SU-DHL-6 (cell line): ENCODE measurements around the gene SNX25.

Experiments
- H2AFZ ChIP-seq: fragments of 200-600 bp; sonication (generic); 2 replicates; pipeline ENCODE4 v1.6.1; 2014; ENCODE audit warnings: low read depth, mild to moderate bottlenecking, moderate library complexity, mixed read lengths, antibody characterized with exemption, low read length; ENCODE audit not compliant: severe bottlenecking
- H3F3A ChIP-seq: fragments of 200-600 bp; shearing (Covaris generic); 2 replicates; pipeline ENCODE4 v1.6.0; 2016; ENCODE audit warnings: antibody characterized with exemption, mild to moderate bottlenecking; ENCODE audit not compliant: insufficient read depth
- H3K27ac ChIP-seq: fragments of 200-600 bp; sonication (generic); 2 replicates; pipeline ENCODE4 v1.5.1; 2016; ENCODE audit warnings: low read depth, mild to moderate bottlenecking, low read length, moderate library complexity, mixed read lengths
- H3K27me3 ChIP-seq: fragments of 200-600 bp; sonication (generic), shearing (Covaris generic); 2 replicates; pipeline ENCODE4 v1.6.0; 2014; ENCODE audit warnings: mild to moderate bottlenecking, low read length
- H3K36me3 ChIP-seq: fragments of 200-600 bp; sonication (generic); 2 replicates; pipeline ENCODE4 v1.6.1; 2014; ENCODE audit warnings: mild to moderate bottlenecking, low read length, mixed read lengths
- H3K4me2 ChIP-seq: fragments of 300-600, 200-600 bp; shearing (Covaris generic), sonication (generic); 2 replicates; pipeline ENCODE4 v1.6.0; 2014; ENCODE audit warnings: low read length, low read depth, mild to moderate bottlenecking; ENCODE audit not compliant: poor library complexity, severe bottlenecking
- H3K4me3 ChIP-seq: fragments of 200-600 bp; sonication (generic); 2 replicates; pipeline ENCODE4 v1.5.1; 2014; ENCODE audit warnings: antibody characterized with exemption, low read length, mild to moderate bottlenecking, mixed read lengths; ENCODE audit not compliant: insufficient read depth, poor library complexity, severe bottlenecking
- H3K79me2 ChIP-seq: fragments of 200-600 bp; sonication (generic); 2 replicates; pipeline ENCODE4 v1.6.1; 2014; ENCODE audit warnings: mild to moderate bottlenecking, low read length, moderate library complexity; ENCODE audit not compliant: insufficient read depth
- H3K9ac ChIP-seq: fragments of 200-600 bp; sonication (generic); 2 replicates; pipeline ENCODE4 v1.7.0; 2014; ENCODE audit warnings: mild to moderate bottlenecking, low read length
- H3K9me2 ChIP-seq: fragments of 200-600 bp; sonication (generic); replicated peaks from 2 replicates; pipeline ENCODE4 v1.6.1; 2014; ENCODE audit warnings: low read length; ENCODE audit not compliant: insufficient read depth
- H3K9me3 ChIP-seq: fragments of 200-600 bp; sonication (generic); 2 replicates; pipeline ENCODE4 v1.6.1; 2014; ENCODE audit warnings: low read length, mixed read lengths; ENCODE audit not compliant: insufficient read depth
- H4K20me1 ChIP-seq: fragments of 200-600 bp; sonication (generic); 2 replicates; pipeline ENCODE4 v1.6.1; 2014; ENCODE audit warnings: low read depth, mild to moderate bottlenecking, antibody characterized with exemption, low read length, moderate library complexity, mixed read lengths
- CTCF ChIP-seq: fragments of 200-600 bp; sonication (generic); IDR thresholded peaks from one replicate; pipeline ENCODE4 v1.5.1; 2017; ENCODE audit warnings: antibody characterized with exemption, mild to moderate bottlenecking, low read length, moderate library complexity; ENCODE audit not compliant: insufficient read depth, poor library complexity, severe bottlenecking
- EZH2phosphoT487 ChIP-seq: fragments of 200-600 bp; sonication (generic), shearing (Covaris generic); conservative IDR thresholded peaks from 2 replicates; pipeline ENCODE4 v1.6.1; 2018; ENCODE audit warnings: mild to moderate bottlenecking, antibody characterized with exemption, low read length, moderate library complexity, mixed read lengths

Gene SNX25

GRCh38 chr4:185276036-185276435, 66.6 kb downstream of the SNX25 start:
- Histone ChIP-seq H3K4me3 (no peak overlapping the region), H3K9ac (no peak overlapping the region), H3K36me3 (no peaks in the 10 kb centered on the region), H4K20me1 (no peaks in the 10 kb centered on the region), H3K27me3 (no peaks in the 10 kb centered on the region), H2AFZ (no peak overlapping the region), H3F3A (no peaks in the 10 kb centered on the region), H3K9me3 (no peaks in the 10 kb centered on the region), H3K4me2 (no peak overlapping the region), H3K9me2 (no peaks in the 10 kb centered on the region), H3K27ac (no peak overlapping the region), H3K79me2 (no peaks in the 10 kb centered on the region)
- TF ChIP-seq EZH2phosphoT487 = no peak
- TF ChIP-seq CTCF = no peak

- no peak for TF ChIP-seq CTCF
- no peak for TF ChIP-seq EZH2phosphoT487
- H3K27ac ChIP-seq = no peak overlapping the region
- H3K4me2 ChIP-seq = no peak overlapping the region
- no peaks in the 10 kb centered on the region for H3K27me3 ChIP-seq
- no peak overlapping the region for H3K4me3 ChIP-seq
- no peak overlapping the region for H2AFZ ChIP-seq
- H3K9ac ChIP-seq = no peak overlapping the region
- H3F3A ChIP-seq = no peaks in the 10 kb centered on the region
- H3K79me2 ChIP-seq = no peaks in the 10 kb centered on the region
- no peaks in the 10 kb centered on the region for H3K9me2 ChIP-seq
- H3K36me3 ChIP-seq = no peaks in the 10 kb centered on the region
- no peaks in the 10 kb centered on the region for H4K20me1 ChIP-seq
- H3K9me3 ChIP-seq = no peaks in the 10 kb centered on the region
These were observed 69.3 kb downstream of the SNX25 start for GRCh38 chr4:185278716-185279115.

GRCh38 chr4:185280608-185281007, 71.2 kb downstream of the SNX25 start:
- no peaks in the 10 kb centered on the region for H3K79me2 ChIP-seq

More at GRCh38 chr4:185280608-185281007, 71.2 kb downstream of the SNX25 start:
- H3K4me3 ChIP-seq = no peak overlapping the region
- H3K9me3 ChIP-seq = no peaks in the 10 kb centered on the region
- H2AFZ ChIP-seq = no peak overlapping the region
- H3K9me2 ChIP-seq = no peaks in the 10 kb centered on the region
- no peaks in the 10 kb centered on the region for H4K20me1 ChIP-seq
- no peak for TF ChIP-seq EZH2phosphoT487
- no peak for TF ChIP-seq CTCF
- H3K27me3 ChIP-seq = no peaks in the 10 kb centered on the region
- H3F3A ChIP-seq = no peaks in the 10 kb centered on the region
- no peak overlapping the region for H3K27ac ChIP-seq
- no peaks in the 10 kb centered on the region for H3K36me3 ChIP-seq
- no peak overlapping the region for H3K9ac ChIP-seq
- no peak overlapping the region for H3K4me2 ChIP-seq
